Measurements from ENCODE around the gene PRR15. TPM values are rescaled to one million over a fixed set of nuclear protein-coding genes. Genes with fewer than 3 reads are reported as not detected.

PRR15 gene
- total and polyA plus RNA-seq, 2 of the 4 experiments (the other 2 are of a cell fraction), result not detected

DNA sequence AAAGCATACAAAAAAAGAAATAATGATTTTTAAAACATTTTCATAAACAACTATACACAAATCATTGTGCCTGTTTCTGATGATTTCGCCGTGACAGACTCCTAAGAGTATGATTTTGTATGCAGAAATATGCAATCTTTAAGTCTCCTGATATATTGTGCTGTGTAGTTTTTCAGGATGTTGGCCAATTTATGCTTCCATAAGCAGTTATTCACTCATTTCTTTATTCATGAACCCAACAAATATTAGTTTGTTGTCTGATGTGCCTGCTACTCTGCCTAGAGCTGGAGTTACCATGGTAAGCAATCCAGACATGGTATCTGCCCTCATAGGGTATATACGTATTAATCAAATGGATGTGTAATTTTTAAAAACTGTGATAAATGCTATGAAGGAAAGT lies 40.4 kb downstream of the PRR15 start:
- no peak overlapping the region for H3K14ac ChIP-seq (replicated peaks; ENCODE audit: low read depth, low read length)
- H3K36me3 ChIP-seq (ENCODE audit: control insufficient read depth, insufficient read depth, low read length), result no peaks in the 10 kb centered on the region
- POLR2A ChIA-PET (ENCODE audit: unreplicated experiment), result no interaction called here
- no peaks in the 10 kb centered on the region for H4K20me1 ChIP-seq (ENCODE audit: insufficient read depth, low read length)
- TF ChIP-seq MAFK (IDR thresholded peaks at IDR 0.05; ENCODE audit: low read depth, low read length) (peak; percentile 57), CEBPB (IDR thresholded peaks at IDR 0.05; ENCODE audit: low read depth, low read length) (no peak), MXI1 (IDR thresholded peaks at IDR 0.05; ENCODE audit: borderline replicate concordance, low read depth, low read length) (no peak), RFX5 (IDR thresholded peaks at IDR 0.05; ENCODE audit: low read depth, low read length) (no peak), RAD21 (IDR thresholded peaks at IDR 0.05; ENCODE audit: low read length) (no peak), MAZ (IDR thresholded peaks at IDR 0.05; ENCODE audit: borderline replicate concordance, low read depth, low read length) (no peak)
- TF ChIP-seq, protein P1, sequence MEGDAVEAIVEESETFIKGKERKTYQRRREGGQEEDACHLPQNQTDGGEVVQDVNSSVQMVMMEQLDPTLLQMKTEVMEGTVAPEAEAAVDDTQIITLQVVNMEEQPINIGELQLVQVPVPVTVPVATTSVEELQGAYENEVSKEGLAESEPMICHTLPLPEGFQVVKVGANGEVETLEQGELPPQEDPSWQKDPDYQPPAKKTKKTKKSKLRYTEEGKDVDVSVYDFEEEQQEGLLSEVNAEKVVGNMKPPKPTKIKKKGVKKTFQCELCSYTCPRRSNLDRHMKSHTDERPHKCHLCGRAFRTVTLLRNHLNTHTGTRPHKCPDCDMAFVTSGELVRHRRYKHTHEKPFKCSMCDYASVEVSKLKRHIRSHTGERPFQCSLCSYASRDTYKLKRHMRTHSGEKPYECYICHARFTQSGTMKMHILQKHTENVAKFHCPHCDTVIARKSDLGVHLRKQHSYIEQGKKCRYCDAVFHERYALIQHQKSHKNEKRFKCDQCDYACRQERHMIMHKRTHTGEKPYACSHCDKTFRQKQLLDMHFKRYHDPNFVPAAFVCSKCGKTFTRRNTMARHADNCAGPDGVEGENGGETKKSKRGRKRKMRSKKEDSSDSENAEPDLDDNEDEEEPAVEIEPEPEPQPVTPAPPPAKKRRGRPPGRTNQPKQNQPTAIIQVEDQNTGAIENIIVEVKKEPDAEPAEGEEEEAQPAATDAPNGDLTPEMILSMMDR (conservative IDR thresholded peaks at IDR 0.05; ENCODE audit: low read depth, low read length), result no peak
- H2BK15ac ChIP-seq (ENCODE audit: low read depth, low read length), result no peak overlapping the region
- H3K79me1 ChIP-seq (ENCODE audit: low read depth in 1 of 2, low read length in 2 of 2), result no peaks in the 10 kb centered on the region
- H3K4ac ChIP-seq (ENCODE audit: low read depth, low read length), result no peak overlapping the region
- no peak overlapping the region for H3K4me3 ChIP-seq (ENCODE audit: insufficient read depth, low read depth, low read length)
- H3K9me1 ChIP-seq (ENCODE audit: insufficient read depth, low read length), result no peaks in the 10 kb centered on the region
- CTCF ChIA-PET, result interaction anchor here (0.7 kb wide), 1 partner anchor 9 kb away, joined by 3 read pairs; no protein-coding TSS in a partner anchor
- no peak overlapping the region for H3K56ac ChIP-seq (ENCODE audit: extremely low read depth, insufficient read depth, low read length)
- no peak overlapping the region for H4K5ac ChIP-seq (ENCODE audit: low read depth, low read length)
- no peaks in the 10 kb centered on the region for H3K9me3 ChIP-seq (ENCODE audit: control insufficient read depth, insufficient read depth, low read length)
- WGBS, 2 experiments (ENCODE audit: extremely low coverage in 2 of 2, insufficient read length in 1 of 2), result no CpG with 5 or more reads among the region's 3 CpGs
- no peak overlapping the region for H3K18ac ChIP-seq (ENCODE audit: low read depth, low read length)
- no peak overlapping the region for H2BK5ac ChIP-seq (ENCODE audit: low read depth, low read length, poor library complexity, severe bottlenecking)
- H4K91ac ChIP-seq (ENCODE audit: insufficient read depth, low read depth, low read length), result no peak overlapping the region
- no peaks in the 10 kb centered on the region for H3K27me3 ChIP-seq (ENCODE audit: control insufficient read depth, insufficient read depth, low read length)
- DNase-seq, result no peak
- H3K9ac ChIP-seq (ENCODE audit: low read depth, low read length), result no peak overlapping the region
- no peak overlapping the region for H2AK9ac ChIP-seq (replicated peaks; ENCODE audit: low read depth, low read length, poor library complexity)
- no peak overlapping the region for H2AFZ ChIP-seq (replicated peaks; ENCODE audit: low read length, poor library complexity)
- in situ Hi-C loops (cut with MboI; ENCODE audit: low sequenced_read_pairs) (no loop called here), dilution Hi-C loops (cut with HindIII; ENCODE audit: low sequenced_read_pairs, unreplicated experiment) (no loop called here), intact Hi-C loops (cut with micrococcal nuclease) (loop anchor here (5.0 kb wide), 1 partner anchor 1372 kb away; no protein-coding TSS in a partner anchor)
- no peak overlapping the region for H3K4me2 ChIP-seq (ENCODE audit: low read depth, low read length)
- no peak overlapping the region for H2BK20ac ChIP-seq (ENCODE audit: low read depth, low read length)
- no peak overlapping the region for H4K8ac ChIP-seq (ENCODE audit: low read depth in 2 of 2, low read length in 2 of 2)
- H3K4me1 ChIP-seq (ENCODE audit: control insufficient read depth, insufficient read depth, low read length), result no peaks in the 10 kb centered on the region
- ATAC-seq (ENCODE audit: low read depth), result no peak
- no peak overlapping the region for H2BK120ac ChIP-seq (ENCODE audit: low read depth, low read length)
- H2AK5ac ChIP-seq (ENCODE audit: low read depth, low read length), result no peak overlapping the region
- H3K27ac ChIP-seq (ENCODE audit: insufficient read depth, low read length), result no peak overlapping the region
- no peak overlapping the region for H3K23ac ChIP-seq (ENCODE audit: low read depth, low read length)
- no TSS peak for BruUV-seq (replicated peaks)
